GM23248 (cell line): ENCODE results near the gene TFB1M.
"Not testable (repeated sequence)": the region's sequence is repeated elsewhere in the genome, so short reads cannot be mapped to it uniquely, and the experiment has no call there.

Source experiments
- EZH2 ChIP-seq: fragments of 200-600 bp; sonication (generic); IDR thresholded peaks from 2 replicates; pipeline ENCODE4 v1.6.1; 2018; ENCODE audit warnings: antibody characterized with exemption, mild to moderate bottlenecking; ENCODE audit not compliant: insufficient read depth, poor library complexity, severe bottlenecking
- EZH2phosphoT487 ChIP-seq: fragments of 200-600 bp; sonication (generic); IDR thresholded peaks from 2 replicates; pipeline ENCODE4 v1.6.1; 2018; ENCODE audit warnings: antibody characterized with exemption, moderate library complexity, mild to moderate bottlenecking, low read depth; ENCODE audit not compliant: insufficient read depth

DNA sequence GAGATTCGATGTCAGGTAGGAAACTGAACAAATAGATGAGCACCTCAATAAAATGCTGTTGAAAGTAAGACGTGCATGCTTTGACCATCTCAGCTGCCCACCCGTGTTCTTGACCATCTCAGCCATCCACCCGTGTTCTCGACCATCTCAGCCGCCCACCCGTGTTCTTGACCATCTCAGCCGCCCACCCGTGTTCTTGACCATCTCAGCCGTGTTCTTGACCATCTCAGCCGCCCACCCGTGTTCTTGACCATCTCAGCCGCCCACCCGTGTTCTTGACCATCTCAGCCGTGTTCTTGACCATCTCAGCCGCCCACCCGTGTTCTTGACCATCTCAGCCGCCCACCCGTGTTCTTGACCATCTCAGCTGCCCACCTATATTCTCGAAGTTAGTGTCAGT is 95.6 kb downstream of the TFB1M start:
- not testable (repeated sequence) for TF ChIP-seq EZH2, EZH2phosphoT487
